ENCODE results near the gene KIFC1. TPM values are rescaled to one million over a fixed set of nuclear protein-coding genes. Genes with fewer than 3 reads are reported as not detected.

KIFC1 gene
- total RNA-seq, 2 donors from 2014 or later, result 56.6 to 94.3 TPM

- Histone ChIP-seq H3K9me3 (ENCODE audit: control insufficient read depth, low read length) (no peaks in the 10 kb centered on the region), H3K27ac (ENCODE audit: low read depth, low read length) (peak overlapping the region; percentile 82), H3K4me3 (ENCODE audit: low read length) (peak overlapping the region; percentile 37), H3K27me3 (ENCODE audit: control insufficient read depth, insufficient read depth, low read length, poor library complexity, severe bottlenecking) (no peaks in the 10 kb centered on the region), H3K4me1 (ENCODE audit: control insufficient read depth, insufficient read depth, low read length) (peaks cover 11% of the 10 kb centered on the region), H3K9ac (ENCODE audit: extremely low read depth, low read length, poor library complexity, severe bottlenecking) (peak overlapping the region; percentile 13), H3K36me3 (ENCODE audit: control insufficient read depth, insufficient read depth, low read length) (peaks cover 11% of the 10 kb centered on the region)
- peak; percentile 95 for DNase-seq
- peak; percentile 32 for TF ChIP-seq CTCF (conservative IDR thresholded peaks at IDR 0.05)
- H3K36me3 Mint-ChIP-seq (ENCODE audit: low read depth), result peaks cover 19% of the 10 kb centered on the region
- H3K9me3 Mint-ChIP-seq, result no peaks in the 10 kb centered on the region
- H3K4me3 Mint-ChIP-seq, result peak overlapping the region; percentile 51
- 6 to 9% methylated on average over 8 to 12 of the region's 12 CpGs for WGBS, 2 experiments (ENCODE audit: insufficient coverage in 1 of 2, insufficient read length in 1 of 2)
- H3K27ac Mint-ChIP-seq, result peak overlapping the region; percentile 81
- H3K27me3 Mint-ChIP-seq (ENCODE audit: insufficient read depth), result no peaks in the 10 kb centered on the region
- H3K4me1 Mint-ChIP-seq, result peaks cover 62% of the 10 kb centered on the region
Observed at GRCh38 chr6:33430991-33431879, 39.6 kb downstream of the KIFC1 start.

- Mint-ChIP-seq H3K9me3 (no peaks in the 10 kb centered on the region), H3K4me3 (peak overlapping the region; percentile 51), H3K27ac (peak overlapping the region; percentile 81), H3K36me3 (ENCODE audit: low read depth) (peaks cover 27% of the 10 kb centered on the region), H3K4me1 (peaks cover 59% of the 10 kb centered on the region), H3K27me3 (ENCODE audit: insufficient read depth) (no peaks in the 10 kb centered on the region)
- Histone ChIP-seq H3K9ac (ENCODE audit: extremely low read depth, low read length, poor library complexity, severe bottlenecking) (no peak overlapping the region), H3K27ac (ENCODE audit: low read depth, low read length) (peak overlapping the region; percentile 82), H3K4me1 (ENCODE audit: control insufficient read depth, insufficient read depth, low read length) (peaks cover 11% of the 10 kb centered on the region), H3K36me3 (ENCODE audit: control insufficient read depth, insufficient read depth, low read length) (peaks cover 18% of the 10 kb centered on the region), H3K27me3 (ENCODE audit: control insufficient read depth, insufficient read depth, low read length, poor library complexity, severe bottlenecking) (no peaks in the 10 kb centered on the region), H3K4me3 (ENCODE audit: low read length) (peak overlapping the region; percentile 37), H3K9me3 (ENCODE audit: control insufficient read depth, low read length) (no peaks in the 10 kb centered on the region)
- no peak for TF ChIP-seq CTCF (conservative IDR thresholded peaks at IDR 0.05)
- 47 to 50% methylated on average over 3 to 11 of the region's 12 CpGs for WGBS, 2 experiments (ENCODE audit: insufficient coverage in 1 of 2, insufficient read length in 1 of 2)
- peak; percentile 67 for DNase-seq
Observed at GRCh38 chr6:33431880-33432541, 40.4 kb downstream of the KIFC1 start.

GRCh38 chr6:33432546-33432945 is 40.9 kb downstream of the KIFC1 start:
- Histone ChIP-seq H3K27ac (ENCODE audit: low read depth, low read length) (no peak overlapping the region), H3K4me3 (ENCODE audit: low read length) (no peak overlapping the region), H3K36me3 (ENCODE audit: control insufficient read depth, insufficient read depth, low read length) (peaks cover 23% of the 10 kb centered on the region), H3K9ac (ENCODE audit: extremely low read depth, low read length, poor library complexity, severe bottlenecking) (no peak overlapping the region), H3K9me3 (ENCODE audit: control insufficient read depth, low read length) (no peaks in the 10 kb centered on the region), H3K4me1 (ENCODE audit: control insufficient read depth, insufficient read depth, low read length) (peaks cover 11% of the 10 kb centered on the region), H3K27me3 (ENCODE audit: control insufficient read depth, insufficient read depth, low read length, poor library complexity, severe bottlenecking) (no peaks in the 10 kb centered on the region)
- no peak for TF ChIP-seq CTCF (conservative IDR thresholded peaks at IDR 0.05)
- H3K27me3 Mint-ChIP-seq (ENCODE audit: insufficient read depth), result no peaks in the 10 kb centered on the region
- H3K4me1 Mint-ChIP-seq, result peaks cover 54% of the 10 kb centered on the region
- peaks cover 32% of the 10 kb centered on the region for H3K36me3 Mint-ChIP-seq (ENCODE audit: low read depth)
- H3K27ac Mint-ChIP-seq, result peak overlapping the region; percentile 88
- 60 to 70% methylated on average over 3 to 10 of the region's 10 CpGs for WGBS, 2 experiments (ENCODE audit: insufficient coverage in 1 of 2, insufficient read length in 1 of 2)
- peak overlapping the region; percentile 51 for H3K4me3 Mint-ChIP-seq
- peak; percentile 63 for DNase-seq
- H3K9me3 Mint-ChIP-seq, result no peaks in the 10 kb centered on the region

Data from endodermal cell (in vitro differentiated cells).